Measurements from ENCODE around the gene TMEM30B. TPM values are rescaled to one million over a fixed set of nuclear protein-coding genes. Genes with fewer than 3 reads are reported as not detected.

Gene TMEM30B
- total and polyA plus RNA-seq, 2 of the 8 experiments (the other 6 are each of a cell fraction or from before 2014, with no cell fraction given), result 11.2 to 18.7 TPM

- Histone ChIP-seq H3K56ac (replicated peaks; ENCODE audit: insufficient read length, low read depth, low read length) (no peak overlapping the region), H4K20me1 (replicated peaks in 1 of 2; ENCODE audit: control insufficient read depth in 1 of 2, insufficient read depth in 2 of 2, low read length in 2 of 2) (no peaks in the 10 kb centered on the region), H3K4me2 (ENCODE audit: insufficient read depth in 1 of 2, low read depth in 2 of 2, low read length in 2 of 2) (no peak overlapping the region), H3K4me3 (ENCODE audit: extremely low read depth in 1 of 4, insufficient read depth in 2 of 4, low read depth in 3 of 4, low read length in 4 of 4) (no peak overlapping the region), H2AFZ (ENCODE audit: low read length) (no peak overlapping the region), H3K23me2 (ENCODE audit: low read depth, low read length) (no peaks in the 10 kb centered on the region), H3K27me3 (replicated peaks in 1 of 4; ENCODE audit: control insufficient read depth in 3 of 4, extremely low read depth in 1 of 4, insufficient read depth in 3 of 4, low read length in 3 of 4) (no peaks in the 10 kb centered on the region), H4K91ac (replicated peaks; ENCODE audit: insufficient read length, low read length) (no peak overlapping the region), H2BK20ac (ENCODE audit: low read length) (no peak overlapping the region), H3K9ac (replicated peaks in 1 of 4; ENCODE audit: extremely low read depth in 1 of 4, low read depth in 3 of 4, low read length in 3 of 4) (no peak overlapping the region), H3K79me1 (ENCODE audit: low read depth, low read length) (no peaks in the 10 kb centered on the region), H3K36me3 (ENCODE audit: control insufficient read depth in 2 of 4, insufficient read depth in 4 of 4, low read length in 3 of 4) (no peaks in the 10 kb centered on the region), H3K23ac (ENCODE audit: insufficient read length) (no peak overlapping the region), H2BK120ac (replicated peaks; ENCODE audit: low read depth, low read length) (no peak overlapping the region), H2AK5ac (ENCODE audit: low read depth, low read length) (no peak overlapping the region), H3K18ac (ENCODE audit: extremely low read depth, low read length) (no peak overlapping the region), H3K4me1 (replicated peaks in 1 of 4; ENCODE audit: control insufficient read depth in 3 of 4, insufficient read depth in 4 of 4, low read length in 3 of 4) (peaks cover 0 to 10% (median 3%) of the 10 kb centered on the region in 4 experiments; a peak in 5 of 7 replicates), H3K14ac (ENCODE audit: insufficient read length) (no peak overlapping the region), H3K9me3 (ENCODE audit: insufficient read depth in 2 of 2, low read depth in 1 of 2, low read length in 1 of 2) (no peaks in the 10 kb centered on the region), H4K5ac (ENCODE audit: insufficient read length, low read depth, low read length) (no peak overlapping the region), H2BK15ac (ENCODE audit: low read length) (no peak overlapping the region), H2BK12ac (ENCODE audit: low read depth, low read length) (no peak overlapping the region), H4K8ac (ENCODE audit: extremely low read depth, insufficient read depth, low read length) (no peak overlapping the region), H3K79me2 (ENCODE audit: control insufficient read depth in 1 of 2, insufficient read depth in 2 of 2, low read length in 2 of 2) (no peaks in the 10 kb centered on the region), H3K4ac (replicated peaks; ENCODE audit: insufficient read length, low read depth, low read length) (no peak overlapping the region), H2BK5ac (ENCODE audit: low read depth, low read length) (no peak overlapping the region), H3K27ac (ENCODE audit: low read depth, low read length) (no peak overlapping the region)
- FAIRE-seq, result no peak
- DNase-seq (ENCODE audit: low read depth in 1 of 2, low spot score in 2 of 2), result no peak
- WGBS, 2 experiments (ENCODE audit: extremely low coverage in 1 of 2, insufficient coverage in 1 of 2, insufficient read length in 1 of 2, insufficient replicate concordance in 2 of 2, low coverage in 1 of 2, low lambda C conversion rate in 2 of 2, missing lambda C conversion rate in 1 of 2), result 73 to 100% methylated on average over 1 to 3 of the region's 3 CpGs
- ChIA-PET POLR2A (ENCODE audit: partially characterized antibody) (interaction anchor here (1.3 kb wide), 1 partner anchor 10 kb away, joined by 3 read pairs; no protein-coding TSS in a partner anchor), CTCF (ENCODE audit: partially characterized antibody) (interaction anchor here (1.4 kb wide), 1 partner anchor 18 kb away, joined by 6 read pairs; no protein-coding TSS in a partner anchor)
- TF ChIP-seq TAF1 (IDR thresholded peaks at IDR 0.05; ENCODE audit: low read depth, low read length) (no peak), CREB1 (IDR thresholded peaks at IDR 0.05) (no peak), CHD1 (IDR thresholded peaks at IDR 0.05; ENCODE audit: low read depth, low read length) (no peak), RBBP5 (IDR thresholded peaks at IDR 0.05; ENCODE audit: borderline replicate concordance, low read depth, low read length) (no peak), TEAD4 (IDR thresholded peaks at IDR 0.05; ENCODE audit: low read depth, low read length) (no peak), KDM4A (IDR thresholded peaks at IDR 0.05; ENCODE audit: low read depth, low read length, severe bottlenecking) (no peak)
These were observed 47.6 kb downstream of the TMEM30B start for GRCh38 chr14:61233436-61233956.

All from H1 (cell line).